CD4-positive, alpha-beta T cell treated with Interleukin-2 at 100 ng/mL for 4 hours (primary cell): ENCODE data around the gene PDPR.
"Not testable (repeated sequence)": the region's sequence is repeated elsewhere in the genome, so short reads cannot be mapped to it uniquely, and the experiment has no call there.

ENCODE experiments used
- DNase-seq: peaks from one replicate; pipeline ENCODE4 v3.0.0-alpha.2; 2020; ENCODE audit warnings: low spot score

The PDPR gene

DNA sequence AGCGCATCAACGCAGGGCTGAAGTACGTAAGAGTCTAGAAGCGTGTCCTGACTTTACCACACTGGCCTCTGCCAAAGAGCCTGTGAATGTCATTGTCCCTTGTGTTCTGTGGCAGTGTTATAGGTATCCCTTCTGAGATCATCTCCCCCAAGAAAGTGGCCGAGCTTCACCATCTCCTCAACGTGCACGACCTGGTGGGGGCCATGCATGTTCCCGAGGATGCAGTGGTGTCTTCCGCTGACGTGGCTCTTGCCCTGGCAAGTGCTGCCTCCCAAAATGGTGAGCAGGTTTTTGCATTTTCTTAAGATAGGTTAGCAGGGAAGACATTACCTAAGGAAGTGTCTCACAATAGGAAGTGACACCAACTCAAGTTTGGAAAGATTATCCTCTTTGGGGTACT lies 14.7 kb downstream of the PDPR start:
- DNase-seq = not testable (repeated sequence)

DNA sequence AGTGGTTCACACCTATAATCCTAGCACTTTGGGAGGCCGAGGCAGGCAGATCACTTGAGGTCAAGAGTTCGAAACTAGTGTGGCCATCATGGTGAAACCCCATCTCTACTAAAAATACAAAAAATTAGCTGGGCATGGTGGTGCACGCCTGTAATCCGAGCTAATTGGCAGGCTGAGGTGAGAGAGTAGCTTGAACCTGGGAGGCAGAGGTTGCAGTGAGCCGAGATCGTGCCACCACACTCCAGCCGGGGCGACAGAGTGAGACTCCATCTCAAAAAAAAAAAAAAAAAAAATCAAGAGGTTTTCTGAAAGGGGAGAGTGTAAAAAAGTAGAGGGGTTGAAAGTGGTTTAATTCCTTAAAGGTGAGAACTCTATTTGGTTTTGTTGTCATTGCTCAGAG lies 21.7 kb downstream of the PDPR start:
- not testable (repeated sequence) for DNase-seq

DNA sequence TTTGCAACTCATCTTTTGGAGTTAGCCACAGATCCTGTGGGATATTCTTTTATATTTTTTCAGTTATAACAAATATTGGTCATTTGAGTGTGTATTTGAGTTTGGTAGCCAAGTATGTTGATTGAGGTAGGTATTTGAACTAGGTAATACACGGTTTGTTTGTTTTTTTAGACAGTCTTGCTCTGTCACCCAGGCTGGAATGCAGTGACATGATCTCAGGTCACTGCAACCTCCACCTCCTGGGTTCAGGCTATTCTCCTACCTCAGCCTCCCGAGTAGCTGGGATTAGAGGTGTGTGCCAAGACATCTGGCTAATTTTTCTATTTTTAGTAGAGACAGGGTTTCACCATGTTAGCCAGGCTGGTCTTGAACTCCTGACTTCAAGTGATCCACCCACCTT lies 22.5 kb downstream of the PDPR start:
- not testable (repeated sequence) for DNase-seq

DNA sequence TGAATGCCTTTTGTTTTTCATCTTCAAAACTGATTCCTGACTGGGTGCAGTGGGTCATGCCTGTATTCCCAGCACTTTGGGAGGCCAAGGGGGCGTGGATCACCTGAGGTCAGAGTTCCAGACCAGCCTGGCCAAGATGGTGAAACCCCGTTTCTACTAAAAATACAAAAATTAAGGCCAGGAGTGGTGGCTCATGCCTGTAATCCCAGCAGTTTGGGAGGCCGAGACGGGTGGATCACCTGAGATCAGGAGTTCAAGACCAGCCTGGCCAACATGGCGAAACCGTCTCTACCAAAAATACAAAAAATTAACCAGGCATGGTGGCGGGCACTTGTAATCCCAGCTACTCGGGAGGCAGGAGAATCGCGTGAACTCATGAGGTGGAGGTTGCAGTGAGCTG lies 28.6 kb downstream of the PDPR start:
- DNase-seq = not testable (repeated sequence)

DNA sequence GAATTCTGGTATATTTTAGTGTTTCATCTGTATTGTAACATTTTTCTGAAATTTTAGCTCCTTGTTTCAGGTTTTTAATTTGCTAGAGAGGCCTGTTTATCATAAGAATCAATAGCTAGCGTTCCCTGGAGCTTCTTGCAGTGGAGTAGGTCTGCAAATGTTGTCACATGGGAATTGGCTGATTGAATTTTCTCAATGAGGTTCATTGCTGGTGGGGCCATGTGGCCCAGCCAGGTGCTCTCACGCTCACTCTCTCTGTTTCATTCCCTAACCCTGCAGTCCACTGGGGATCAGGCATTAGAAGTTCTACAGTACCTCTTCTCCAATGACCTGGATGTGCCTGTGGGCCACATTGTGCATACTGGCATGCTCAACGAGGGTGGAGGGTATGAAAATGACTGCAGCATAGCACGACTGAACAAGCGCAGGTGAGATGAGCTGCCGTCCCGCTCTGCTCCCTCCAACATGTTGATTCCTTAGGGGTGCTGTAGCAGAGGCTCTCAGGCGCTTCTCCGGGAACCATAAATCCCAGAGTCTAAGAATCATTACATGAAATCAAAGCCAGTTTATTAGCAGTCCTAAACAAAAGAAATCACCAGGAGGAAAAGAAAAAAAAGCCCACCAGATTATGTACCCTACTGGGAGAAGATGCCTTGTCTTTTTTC lies 29.2 kb downstream of the PDPR start:
- DNase-seq = not testable (repeated sequence)

DNA sequence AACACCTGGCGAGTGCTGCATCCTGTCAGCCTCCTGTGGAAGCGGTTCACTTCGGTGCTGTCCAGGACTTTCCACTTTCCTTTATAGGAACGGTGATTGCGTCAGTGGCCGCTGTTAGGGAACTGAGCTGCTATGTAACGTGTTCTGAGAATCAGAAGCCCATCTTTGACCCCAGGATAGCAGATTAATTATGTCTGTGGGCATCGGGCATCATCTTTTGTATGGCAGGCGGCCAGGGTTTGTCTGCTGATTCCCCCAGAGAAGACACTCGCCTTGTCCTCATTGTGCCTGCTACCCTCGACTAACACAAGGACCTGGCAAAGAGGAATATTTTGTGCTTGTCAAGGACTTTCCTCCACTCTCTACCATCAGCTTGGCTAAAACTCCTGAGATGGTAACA lies 33.7 kb downstream of the PDPR start:
- not testable (repeated sequence) for DNase-seq

DNA sequence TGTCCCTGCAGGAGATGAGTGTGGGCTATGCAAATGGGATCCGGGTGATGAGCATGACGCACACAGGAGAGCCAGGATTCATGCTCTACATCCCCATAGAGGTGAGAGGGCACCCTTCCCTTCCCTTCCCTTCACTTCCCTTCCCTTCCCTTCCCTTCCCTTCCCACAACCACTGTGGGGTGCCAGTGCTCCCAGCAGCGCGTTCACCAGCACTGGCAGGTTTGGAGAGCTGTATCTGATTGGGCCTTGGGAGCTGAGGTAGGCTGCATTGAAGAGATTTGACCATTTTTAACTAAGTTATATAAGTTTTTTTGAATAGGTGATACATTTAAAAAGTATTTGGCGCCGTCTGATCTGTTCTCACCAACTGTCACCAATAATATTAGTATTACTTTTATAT lies 34.3 kb downstream of the PDPR start:
- DNase-seq = not testable (repeated sequence)

DNA sequence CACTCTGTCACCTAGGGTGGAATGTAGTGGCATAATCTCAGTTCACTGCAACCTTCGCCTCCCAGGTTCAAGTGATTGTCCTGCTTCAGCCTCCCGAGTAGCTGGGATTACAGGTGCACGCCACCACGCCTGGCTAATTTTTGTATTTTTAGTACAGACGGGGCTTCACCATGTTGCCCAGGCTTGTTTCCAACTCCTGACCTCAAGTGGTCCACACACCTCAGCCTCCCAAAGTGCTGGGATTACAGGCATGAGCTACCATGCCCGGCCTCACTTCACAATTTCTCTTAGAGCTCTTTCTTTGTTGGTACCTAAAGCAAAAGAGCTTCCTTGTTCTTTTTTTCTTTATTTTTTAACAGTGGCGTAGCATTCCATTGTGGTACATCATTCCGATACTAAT lies 35.2 kb downstream of the PDPR start:
- DNase-seq = not testable (repeated sequence)

DNA sequence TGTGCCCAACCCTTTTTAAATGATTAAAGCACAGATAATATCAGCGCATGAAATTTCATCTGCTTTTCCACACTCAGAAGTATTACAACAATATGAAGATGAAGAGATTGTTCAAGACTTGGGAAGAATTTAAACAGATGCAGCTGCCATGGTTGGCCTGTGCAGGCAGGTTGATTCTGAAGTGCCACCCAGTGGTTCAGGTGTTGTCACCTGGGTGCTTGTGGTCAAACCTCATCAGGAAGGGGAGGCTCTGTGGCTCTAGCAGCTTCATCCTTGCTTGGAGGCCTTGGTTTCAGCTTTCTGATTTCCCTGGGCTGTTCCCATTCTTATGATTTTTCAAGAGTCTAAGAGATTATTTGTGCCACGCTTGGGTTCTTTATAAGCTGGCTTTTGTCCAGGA lies 37.3 kb downstream of the PDPR start:
- no peak for DNase-seq

DNA sequence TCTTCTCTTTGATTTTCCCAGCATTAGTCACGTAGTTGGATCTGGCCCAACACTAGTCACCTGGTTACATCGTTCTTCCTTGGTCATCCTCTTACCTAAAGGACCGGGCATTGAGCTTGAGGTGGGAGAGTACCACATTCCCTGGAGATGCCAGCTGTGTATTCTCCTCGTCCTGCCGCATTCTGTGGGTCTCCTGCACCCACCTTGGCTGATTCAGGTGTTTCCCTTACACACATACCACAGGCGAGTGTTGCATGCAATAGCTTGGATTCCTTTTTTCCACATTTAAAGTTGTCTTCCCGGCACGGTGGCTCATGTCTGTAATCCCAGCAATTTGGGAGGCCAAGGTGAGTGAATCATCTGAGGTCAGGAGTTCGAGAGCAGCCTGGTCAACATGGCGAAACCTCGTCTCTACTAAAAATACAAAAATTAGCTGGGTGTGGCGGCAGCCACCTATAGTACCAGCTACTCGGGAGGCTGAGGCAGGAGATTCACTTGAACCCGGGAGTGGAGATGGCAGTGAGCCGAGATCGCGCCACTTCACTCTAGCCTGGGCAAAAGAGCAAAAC lies 37.9 kb downstream of the PDPR start:
- no peak for DNase-seq

DNA sequence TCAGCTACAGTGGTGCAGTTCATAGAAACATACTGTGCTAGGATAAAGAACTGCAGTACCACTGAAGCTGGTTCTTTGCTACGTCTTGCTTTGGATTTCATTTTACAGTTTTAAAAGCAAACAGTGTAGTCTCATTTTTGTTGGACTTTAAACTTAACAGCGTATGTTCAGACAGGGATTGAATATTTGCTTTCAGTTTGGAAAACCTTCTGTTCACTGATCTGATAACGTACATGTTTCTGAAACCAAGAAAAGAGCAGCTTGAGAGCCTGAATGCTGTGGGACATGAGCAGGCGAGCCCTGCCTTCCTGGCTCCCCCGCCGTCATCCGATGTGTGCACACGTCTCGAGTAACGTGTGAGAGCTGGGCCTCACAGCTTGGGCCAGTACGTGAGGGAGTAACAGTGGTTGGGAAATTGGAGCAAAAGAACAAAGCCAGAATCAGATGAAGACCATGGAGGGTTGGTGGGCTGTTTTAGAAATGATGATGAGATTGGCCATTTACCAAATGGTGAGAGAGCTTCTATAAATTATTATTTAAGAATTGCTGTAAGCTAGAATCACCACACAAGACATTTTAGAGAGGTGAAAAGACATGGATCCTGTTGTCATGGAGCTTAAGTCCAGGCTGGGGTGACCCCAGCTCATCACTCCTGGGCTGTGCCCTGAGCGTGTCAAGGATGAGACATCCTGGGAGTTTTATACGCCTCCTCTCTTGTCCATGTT lies 38.6 kb downstream of the PDPR start:
- DNase-seq = no peak

DNA sequence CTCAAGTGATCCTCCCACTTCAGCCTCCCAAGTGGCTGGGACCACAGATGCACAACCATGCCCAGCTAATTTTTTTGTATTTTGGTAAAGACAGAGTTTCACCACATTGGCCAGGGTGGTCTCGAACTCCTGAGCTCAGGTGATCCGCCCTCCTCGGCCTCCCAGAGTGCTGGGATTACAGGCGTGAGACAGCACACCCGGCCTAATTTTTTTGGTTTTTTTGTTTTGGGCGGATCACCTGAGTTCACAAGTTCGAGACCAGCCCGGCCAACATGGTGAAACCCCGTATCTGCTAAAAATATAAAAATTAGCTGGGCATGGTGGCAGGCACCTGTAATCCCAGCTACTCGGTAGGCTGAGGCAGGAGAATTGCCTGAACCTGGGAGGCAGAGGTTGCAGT lies 40.6 kb downstream of the PDPR start:
- DNase-seq = not testable (repeated sequence)

DNA sequence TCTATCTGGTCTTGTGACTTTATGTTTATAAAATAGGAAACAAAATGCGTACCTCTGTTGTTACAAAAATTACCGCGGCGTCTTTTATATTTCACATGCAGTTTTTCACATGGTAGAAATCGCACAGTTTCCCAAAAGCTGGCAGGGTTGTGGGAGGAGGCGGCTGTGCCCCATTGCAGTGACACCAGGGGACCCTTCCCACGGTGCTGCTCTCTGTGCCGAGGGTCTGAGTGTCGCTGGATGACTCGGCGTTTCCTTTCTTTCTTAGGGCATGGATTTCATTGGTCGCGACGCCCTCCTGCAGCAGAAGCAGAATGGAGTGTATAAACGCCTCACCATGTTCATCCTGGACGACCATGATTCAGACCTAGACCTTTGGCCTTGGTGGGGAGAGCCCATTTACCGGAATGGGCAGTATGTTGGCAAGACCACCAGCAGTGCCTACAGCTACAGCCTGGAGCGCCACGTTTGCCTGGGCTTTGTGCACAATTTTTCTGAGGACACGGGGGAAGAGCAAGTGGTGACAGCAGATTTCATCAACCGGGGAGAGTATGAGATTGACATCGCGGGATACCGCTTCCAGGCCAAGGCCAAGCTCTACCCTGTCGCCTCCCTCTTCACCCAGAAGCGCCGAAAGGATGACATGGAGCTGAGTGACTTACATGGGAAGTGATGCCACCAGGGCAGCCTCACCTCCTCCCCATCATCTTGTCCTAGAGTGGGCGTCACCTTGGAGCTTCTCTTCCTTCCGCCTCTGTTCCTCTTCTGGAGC lies 42.3 kb downstream of the PDPR start:
- no peak for DNase-seq

DNA sequence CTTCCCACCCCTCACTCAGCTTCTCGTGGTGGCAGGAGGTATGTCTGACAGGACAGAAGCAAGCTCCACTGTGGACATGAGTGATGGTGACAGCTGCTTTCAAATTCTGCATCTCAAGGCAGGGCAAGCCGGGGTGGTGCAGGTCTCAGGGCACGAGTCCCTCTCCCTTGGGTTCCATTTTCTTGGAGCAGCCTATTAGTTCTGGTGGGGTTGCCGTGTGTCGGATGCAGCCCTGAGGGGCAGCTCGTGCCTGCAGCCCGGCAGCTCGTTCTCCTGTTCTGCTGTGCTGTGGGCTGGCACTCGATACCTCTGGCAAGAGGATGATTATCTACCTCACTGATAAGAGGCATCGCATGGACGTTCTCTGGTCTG lies 43.0 kb downstream of the PDPR start:
- no peak for DNase-seq

DNA sequence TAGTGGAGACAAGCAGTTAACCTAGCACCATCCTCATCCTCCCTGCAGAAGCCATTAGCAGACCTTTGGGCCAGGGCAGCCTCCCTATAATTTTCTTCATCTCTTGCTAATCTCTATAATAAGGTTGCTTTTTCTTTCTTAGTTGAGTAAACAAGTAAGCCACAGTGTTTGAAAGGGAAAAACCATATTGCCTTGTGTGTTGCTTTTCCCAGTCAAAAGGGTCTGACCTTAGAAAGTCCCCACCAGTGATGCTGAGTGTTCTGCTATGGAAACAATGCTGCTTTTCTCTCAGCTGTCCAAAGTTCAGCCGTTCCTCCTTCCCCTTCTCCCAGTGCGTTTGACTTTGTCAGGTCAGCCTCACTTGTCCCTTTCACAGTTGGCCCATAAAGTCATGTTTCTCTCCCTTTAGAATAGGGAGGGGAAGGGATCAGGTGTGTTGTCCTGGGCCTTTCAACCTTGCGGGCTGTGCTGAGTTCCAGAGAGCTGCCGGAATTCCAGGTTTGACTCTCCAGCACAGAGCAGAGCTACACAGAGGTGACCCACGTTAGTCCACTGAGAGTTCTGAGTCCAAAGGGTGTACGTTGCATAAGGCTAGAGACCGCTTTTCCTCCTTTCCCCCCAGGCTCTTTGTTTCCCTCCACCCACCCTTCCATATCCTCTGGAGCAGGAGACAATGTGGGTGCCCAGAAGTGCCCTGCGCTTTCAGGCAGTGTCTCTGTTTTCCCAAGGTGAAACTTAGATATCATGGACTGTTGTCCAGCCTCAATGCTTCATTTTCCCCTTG lies 43.5 kb downstream of the PDPR start:
- no peak for DNase-seq

DNA sequence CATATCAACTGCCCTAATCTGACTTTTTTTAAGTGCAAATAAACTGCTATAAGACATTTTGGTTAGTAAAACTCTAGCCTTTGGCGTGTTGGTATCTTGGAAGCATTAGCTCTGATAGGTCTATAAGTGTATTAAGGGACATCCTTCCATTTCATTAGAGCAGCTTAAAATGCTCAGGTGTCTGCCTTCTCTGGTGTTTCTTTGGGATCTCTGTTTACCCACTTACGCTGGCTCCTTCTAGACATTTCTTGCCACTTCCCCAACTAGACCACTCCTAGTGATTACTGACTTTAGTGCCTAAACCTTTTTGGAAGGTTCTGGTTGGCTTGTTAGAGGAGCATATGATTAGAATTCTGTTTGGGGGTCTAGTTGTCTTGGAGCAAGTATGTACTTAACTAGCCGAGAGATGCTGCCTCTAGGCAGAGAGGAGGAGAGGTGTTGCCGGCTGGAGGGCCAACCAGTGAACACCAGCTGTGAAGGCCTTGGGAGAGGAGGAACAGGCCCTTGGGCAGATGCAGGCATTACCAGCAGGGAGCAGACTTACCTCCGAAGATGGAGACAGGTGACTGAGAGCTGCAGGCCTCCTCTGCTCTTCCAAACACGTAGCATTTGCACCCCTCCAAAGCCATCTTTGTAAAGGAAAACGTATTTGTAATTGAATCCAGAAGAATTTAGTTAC lies 44.3 kb downstream of the PDPR start:
- no peak for DNase-seq

DNA sequence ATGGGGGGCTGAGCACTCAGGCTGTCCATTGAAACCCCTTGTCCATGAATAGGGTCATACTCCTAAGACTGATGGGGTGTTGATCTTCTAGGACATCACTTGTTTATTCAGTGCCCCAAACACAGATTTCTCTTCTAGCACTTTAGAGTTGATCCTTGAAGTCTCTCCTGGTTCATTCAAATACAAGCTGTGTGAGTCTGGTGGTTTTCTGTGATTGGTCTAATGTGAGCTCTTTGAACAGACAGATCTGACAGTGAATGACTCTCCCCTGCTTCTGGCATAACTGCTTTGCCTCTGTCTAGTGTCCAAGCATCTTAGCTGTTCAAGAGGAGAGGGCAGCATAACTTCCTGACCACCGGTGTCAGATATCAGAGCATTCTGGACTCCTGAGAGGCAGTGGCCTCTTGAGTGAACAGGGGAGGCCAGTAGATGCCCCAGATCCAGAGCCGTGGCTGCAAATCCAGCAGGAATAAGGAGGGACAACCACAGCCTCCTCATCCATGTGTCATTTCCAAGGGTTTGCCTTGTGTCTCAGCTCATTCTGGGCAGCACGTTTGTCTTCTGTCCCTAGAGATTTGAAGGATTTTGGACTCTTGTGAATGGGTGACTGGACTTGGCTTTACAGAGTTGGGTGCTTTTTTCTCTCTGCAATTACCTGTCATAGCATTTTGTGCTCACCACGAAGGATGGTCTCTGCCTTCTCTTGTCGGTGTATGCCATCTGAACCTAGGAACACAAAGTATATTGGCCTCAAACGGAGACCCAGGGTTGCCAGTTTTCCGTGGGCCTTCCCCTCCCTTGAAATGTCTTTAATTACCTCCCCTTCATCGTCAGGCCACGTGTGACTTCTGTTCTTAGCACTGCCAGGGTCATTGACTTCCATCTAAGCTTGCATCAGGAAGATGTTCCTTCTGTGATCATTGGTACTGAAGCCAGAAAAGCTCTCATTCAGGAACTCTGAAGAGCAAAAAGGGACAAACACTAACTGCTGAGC lies 45.5 kb downstream of the PDPR start:
- DNase-seq = no peak

DNA sequence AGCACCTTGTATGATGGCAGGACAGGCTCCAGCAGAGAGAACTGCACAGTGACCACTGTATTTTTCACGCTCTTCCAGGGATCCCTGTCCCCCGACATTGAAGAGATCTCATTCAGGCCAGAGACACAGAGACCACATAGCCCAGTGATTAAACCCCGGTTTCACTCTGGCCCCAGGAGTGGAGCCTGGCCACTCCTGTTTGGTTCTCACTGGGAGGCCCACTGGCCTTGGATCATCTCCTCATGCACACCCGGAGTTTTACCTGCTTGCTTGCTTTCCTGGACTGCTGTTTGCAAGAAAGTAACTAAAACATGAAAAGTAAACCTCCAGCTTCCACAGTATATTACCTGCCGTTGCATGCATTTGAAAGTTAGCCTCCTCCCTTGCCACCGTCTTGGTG lies 46.3 kb downstream of the PDPR start:
- DNase-seq = no peak

DNA sequence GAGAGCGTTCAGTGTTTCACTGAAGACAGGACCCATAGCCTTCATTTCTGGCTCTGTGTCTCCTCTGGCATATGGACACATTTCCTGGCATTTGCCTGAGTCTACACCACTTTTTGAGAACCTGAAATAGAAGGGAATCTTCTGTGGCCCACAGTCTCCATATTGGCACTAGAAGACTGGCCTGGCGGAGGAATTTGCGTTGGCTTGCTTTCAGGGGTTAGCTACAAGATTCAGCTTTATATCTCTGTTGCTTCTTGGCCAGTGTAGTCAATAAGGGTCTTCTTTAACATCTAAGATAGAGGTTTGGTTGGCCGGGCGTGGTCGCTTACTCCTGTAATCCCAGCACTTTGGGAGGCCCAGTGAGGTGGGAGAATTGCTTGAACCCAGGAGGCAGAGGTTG lies 46.7 kb downstream of the PDPR start:
- DNase-seq = no peak

DNA sequence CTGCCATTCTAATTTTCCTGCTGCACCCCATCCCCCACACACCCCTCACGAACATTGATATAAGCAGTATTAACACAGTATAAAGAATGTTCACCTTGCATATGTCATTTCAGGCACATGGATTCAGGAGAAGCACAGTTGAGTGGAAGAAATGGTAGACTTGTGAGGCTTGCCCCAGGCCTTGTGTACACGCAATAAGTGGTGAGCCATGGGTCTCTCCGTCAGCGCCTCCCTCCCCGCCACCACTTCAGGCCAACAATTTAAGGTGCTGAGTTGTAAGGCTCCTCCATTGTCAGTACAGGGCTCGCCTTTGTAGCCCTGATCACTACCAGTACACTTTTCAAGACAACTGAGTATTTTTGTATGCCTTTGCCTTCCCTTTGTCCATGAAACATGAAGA lies 47.2 kb downstream of the PDPR start:
- DNase-seq = peak; percentile 1
